KOPT-K1 (cell line): ENCODE data around the gene THBD.

Experiments
- H3K27ac ChIP-seq: fragments of 200-600 bp; sonication (generic); 2 replicates; pipeline ENCODE4 v1.5.1; 2016; ENCODE audit warnings: antibody characterized with exemption, mild to moderate bottlenecking, low read depth, low read length; ENCODE audit not compliant: poor library complexity, severe bottlenecking
- H3K36me3 ChIP-seq: fragments of 200-600 bp; sonication (generic); 2 replicates; pipeline ENCODE4 v1.5.1; 2017; ENCODE audit warnings: antibody characterized with exemption, mild to moderate bottlenecking, low read length, moderate library complexity; ENCODE audit not compliant: insufficient read depth
- H3K9me3 ChIP-seq: fragments of 200-600 bp; sonication (generic); 2 replicates; pipeline ENCODE4 v1.5.1; 2017; ENCODE audit warnings: antibody characterized with exemption, low read length, mild to moderate bottlenecking; ENCODE audit not compliant: insufficient read depth, poor library complexity, severe bottlenecking

The THBD gene

GRCh38 chr20:23049201-23050075 lies at the start of gene THBD:
THBD (minus strand) TSS chr20:23049672; CDS start chr20:23049504, 168 bp downstream.
- H3K36me3 ChIP-seq = no peaks in the 10 kb centered on the region
- no peaks in the 10 kb centered on the region for H3K9me3 ChIP-seq
- no peak within 1 kb of the TSS for H3K27ac ChIP-seq

GRCh38 chr20:23097636-23098580 lies 48.4 kb upstream of the THBD start:
- Histone ChIP-seq H3K27ac (no peak overlapping the region), H3K9me3 (no peaks in the 10 kb centered on the region), H3K36me3 (no peaks in the 10 kb centered on the region)

GRCh38 chr20:23096986-23097520 lies 47.6 kb upstream of the THBD start:
- no peaks in the 10 kb centered on the region for H3K9me3 ChIP-seq
- no peak overlapping the region for H3K27ac ChIP-seq
- no peaks in the 10 kb centered on the region for H3K36me3 ChIP-seq

- H3K9me3 ChIP-seq = no peaks in the 10 kb centered on the region
- H3K27ac ChIP-seq = no peak overlapping the region
- no peaks in the 10 kb centered on the region for H3K36me3 ChIP-seq
Measured at GRCh38 chr20:23096097-23096496, 46.6 kb upstream of the THBD start.

GRCh38 chr20:23095499-23095898 lies 46.0 kb upstream of the THBD start:
- no peaks in the 10 kb centered on the region for H3K9me3 ChIP-seq
- H3K27ac ChIP-seq = no peak overlapping the region
- H3K36me3 ChIP-seq = no peaks in the 10 kb centered on the region

- no peaks in the 10 kb centered on the region for H3K36me3 ChIP-seq
- H3K9me3 ChIP-seq = no peaks in the 10 kb centered on the region
- no peak overlapping the region for H3K27ac ChIP-seq
Measured at GRCh38 chr20:23094927-23095326, 45.5 kb upstream of the THBD start.

- H3K36me3 ChIP-seq = no peaks in the 10 kb centered on the region
- H3K9me3 ChIP-seq = no peaks in the 10 kb centered on the region
- H3K27ac ChIP-seq = no peak overlapping the region
Measured at GRCh38 chr20:23094213-23094896, 44.9 kb upstream of the THBD start.

- H3K9me3 ChIP-seq = no peaks in the 10 kb centered on the region
- no peaks in the 10 kb centered on the region for H3K36me3 ChIP-seq
- no peak overlapping the region for H3K27ac ChIP-seq
Measured at GRCh38 chr20:23093613-23094012, 44.1 kb upstream of the THBD start.

- Histone ChIP-seq H3K36me3 (no peaks in the 10 kb centered on the region), H3K27ac (no peak overlapping the region), H3K9me3 (no peaks in the 10 kb centered on the region)
Measured at GRCh38 chr20:23092861-23093495, 43.5 kb upstream of the THBD start.

GRCh38 chr20:23092384-23092756 lies 42.9 kb upstream of the THBD start:
- Histone ChIP-seq H3K27ac (no peak overlapping the region), H3K36me3 (no peaks in the 10 kb centered on the region), H3K9me3 (no peaks in the 10 kb centered on the region)

- Histone ChIP-seq H3K27ac (no peak overlapping the region), H3K36me3 (no peaks in the 10 kb centered on the region), H3K9me3 (no peaks in the 10 kb centered on the region)
Measured at GRCh38 chr20:23091721-23092383, 42.4 kb upstream of the THBD start.

GRCh38 chr20:23090878-23091277 lies 41.4 kb upstream of the THBD start:
- Histone ChIP-seq H3K9me3 (no peaks in the 10 kb centered on the region), H3K36me3 (no peaks in the 10 kb centered on the region), H3K27ac (no peak overlapping the region)

GRCh38 chr20:23090147-23090546 lies 40.7 kb upstream of the THBD start:
- Histone ChIP-seq H3K9me3 (no peaks in the 10 kb centered on the region), H3K36me3 (no peaks in the 10 kb centered on the region), H3K27ac (no peak overlapping the region)

GRCh38 chr20:23088866-23089265 lies 39.4 kb upstream of the THBD start:
- no peak overlapping the region for H3K27ac ChIP-seq
- H3K9me3 ChIP-seq = no peaks in the 10 kb centered on the region
- H3K36me3 ChIP-seq = no peaks in the 10 kb centered on the region
